Suppressor macrophage treated with lipopolysaccharide for 1 hour (primary cell): ENCODE data around the gene PASK.
A peak's percentile ranks its signal among the peaks of the same experiment; 100 is the strongest.
"Not testable (repeated sequence)": the region's sequence is repeated elsewhere in the genome, so short reads cannot be mapped to it uniquely, and the experiment has no call there.

Source experiments
- DNase-seq, 3 donors: peaks; one replicate each; pipeline ENCODE4 v3.0.0-alpha.2; 2020 to 2022

PASK gene

GRCh38 chr2:241123816-241124536, 25.3 kb downstream of the PASK start:
- DNase-seq = no peak

GRCh38 chr2:241122376-241123002, 26.8 kb downstream of the PASK start:
- no peak for DNase-seq

GRCh38 chr2:241121008-241121407, 28.3 kb downstream of the PASK start:
- DNase-seq = no peak

GRCh38 chr2:241120440-241120839, 28.8 kb downstream of the PASK start:
- peak in 1 of 3 donors; percentile 8 for DNase-seq

- no peak for DNase-seq
Observed at GRCh38 chr2:241118737-241119505, 30.4 kb downstream of the PASK start.

- DNase-seq = no peak
Observed at GRCh38 chr2:241116606-241117560, 32.4 kb downstream of the PASK start.

GRCh38 chr2:241115361-241115760, 33.9 kb downstream of the PASK start:
- no peak for DNase-seq

GRCh38 chr2:241114836-241115235, 34.4 kb downstream of the PASK start:
- DNase-seq = no peak

- DNase-seq = no peak
Observed at GRCh38 chr2:241112592-241112991, 36.7 kb downstream of the PASK start.

- DNase-seq = no peak
Observed at GRCh38 chr2:241112046-241112445, 37.2 kb downstream of the PASK start.

- DNase-seq = no peak
Observed at GRCh38 chr2:241111440-241111805, 37.8 kb downstream of the PASK start.

- DNase-seq = no peak
Observed at GRCh38 chr2:241110607-241111439, 38.4 kb downstream of the PASK start.

GRCh38 chr2:241110089-241110606, 39.1 kb downstream of the PASK start:
- no peak for DNase-seq

GRCh38 chr2:241109210-241110088, 39.8 kb downstream of the PASK start:
- no peak for DNase-seq

GRCh38 chr2:241108271-241109209, 40.7 kb downstream of the PASK start:
- no peak for DNase-seq

GRCh38 chr2:241107031-241107783, 42.1 kb downstream of the PASK start:
- DNase-seq = no peak

GRCh38 chr2:241105641-241106040, 43.6 kb downstream of the PASK start:
- DNase-seq = no peak

GRCh38 chr2:241104611-241105010, 44.7 kb downstream of the PASK start:
- DNase-seq = not testable (repeated sequence)

GRCh38 chr2:241103176-241103595, 46.1 kb downstream of the PASK start:
- no peak for DNase-seq
